Activated CD4-positive, alpha-beta T cell treated with anti-CD3 and anti-CD28 coated beads, Interleukin-2, amount 50 U/mL, for 4 hours (primary cell): ENCODE measurements around the gene IZUMO1R.
"Not testable (repeated sequence)": the region's sequence is repeated elsewhere in the genome, so short reads cannot be mapped to it uniquely, and the experiment has no call there.

Experiments
- DNase-seq, 2 experiments: peaks; one replicate each; pipeline ENCODE4 v3.0.0-alpha.2; 2020

IZUMO1R gene

DNA sequence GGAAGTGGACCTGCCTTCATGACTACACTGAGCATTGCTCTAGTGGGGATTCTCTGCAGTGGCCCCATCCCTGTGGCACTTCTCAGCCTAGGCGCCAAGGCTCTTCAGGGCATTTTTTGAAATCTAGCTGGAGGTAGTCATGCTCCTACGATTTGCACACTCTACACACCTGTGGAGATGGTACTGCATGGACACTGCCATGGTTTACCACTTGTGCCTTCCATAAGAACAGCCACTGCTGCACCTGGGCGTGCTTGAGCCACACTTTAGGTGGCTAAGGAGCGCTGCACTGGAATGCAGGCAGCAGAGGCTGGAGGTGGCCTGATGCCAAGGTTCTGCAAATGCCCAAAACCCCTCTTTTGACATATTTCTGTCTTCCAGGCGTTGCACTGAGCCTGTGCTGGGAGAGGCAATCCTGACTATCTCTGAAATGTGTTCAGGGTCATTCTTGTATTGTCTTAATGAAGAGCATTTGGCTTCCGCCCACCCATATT, 24.3 kb downstream of the IZUMO1R start:
- no peak for DNase-seq

DNA sequence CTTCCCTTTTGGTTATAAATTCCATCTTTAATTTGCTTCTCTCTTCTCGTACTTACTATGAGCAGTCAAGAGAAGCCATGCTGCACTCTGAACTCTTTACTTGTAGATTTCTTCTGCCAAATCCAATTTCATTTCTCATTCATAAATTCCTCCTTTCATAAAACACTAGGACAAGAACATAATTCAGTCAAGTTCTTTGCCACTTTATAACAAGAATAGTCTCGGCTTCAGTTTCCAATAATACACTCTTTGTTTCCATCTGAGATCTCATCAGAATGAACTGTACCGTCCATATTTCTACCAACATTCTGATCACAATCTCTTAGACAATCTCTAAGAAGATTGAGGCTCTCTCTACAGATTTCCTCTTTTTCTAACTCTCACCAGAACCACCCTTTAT, 25.1 kb downstream of the IZUMO1R start:
- no peak for DNase-seq

DNA sequence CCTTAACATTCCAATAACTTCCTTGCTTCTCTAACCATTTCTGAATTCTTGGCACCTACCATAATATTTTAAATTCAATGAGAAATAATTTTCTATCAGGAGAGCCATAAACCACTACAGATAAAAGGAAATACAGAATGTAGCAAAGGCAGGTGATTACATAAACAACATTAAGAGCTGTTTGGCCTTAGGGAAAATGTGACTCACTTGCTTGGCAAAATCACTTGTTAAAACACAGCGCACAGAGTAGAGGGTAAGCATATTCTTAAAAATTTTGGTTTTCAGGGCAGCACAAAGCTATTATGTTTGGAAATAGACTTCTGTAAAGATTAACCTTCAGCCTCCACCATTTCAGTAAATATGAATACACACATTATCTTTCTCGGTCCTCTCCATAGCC, 26.4 kb downstream of the IZUMO1R start:
- DNase-seq: no peak

DNA sequence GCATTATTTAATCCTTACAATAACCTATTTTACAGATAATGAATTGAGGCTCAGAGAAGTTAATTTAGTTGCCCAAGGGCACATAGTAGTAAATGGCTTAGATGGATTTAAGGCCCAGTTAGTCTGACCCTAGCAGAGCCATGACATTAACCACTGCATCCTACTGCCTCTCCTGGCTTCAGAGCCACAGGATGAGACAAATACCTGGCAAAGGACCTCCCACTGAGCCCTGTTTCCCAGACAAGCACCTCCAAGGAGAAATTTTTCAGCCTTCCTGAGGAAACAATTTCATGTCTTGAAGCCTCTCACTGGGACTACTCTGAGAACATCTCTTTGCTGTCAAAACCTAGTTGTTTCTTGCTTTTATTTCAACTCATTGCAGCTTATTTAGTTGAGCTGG, 28.4 kb downstream of the IZUMO1R start:
- DNase-seq: no peak

DNA sequence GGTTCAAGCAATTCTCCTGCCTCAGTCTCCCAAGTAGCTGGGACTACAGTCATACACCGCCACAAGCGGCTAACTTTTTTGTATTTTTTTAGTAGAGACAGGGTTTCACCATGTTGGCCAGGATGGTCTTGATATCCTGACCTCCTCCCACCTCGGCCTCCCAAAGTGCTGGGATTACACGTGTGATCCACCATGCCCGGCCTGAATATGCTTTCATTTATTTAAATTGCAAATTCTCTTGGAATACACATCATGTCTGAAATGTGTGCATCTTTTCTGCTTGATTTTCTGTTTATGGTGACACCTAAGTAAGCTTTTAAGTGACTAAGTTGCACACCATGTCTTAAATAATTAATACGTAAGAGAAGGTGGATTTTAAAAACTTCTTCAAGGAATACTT, 31.7 kb downstream of the IZUMO1R start:
- no peak for DNase-seq

DNA sequence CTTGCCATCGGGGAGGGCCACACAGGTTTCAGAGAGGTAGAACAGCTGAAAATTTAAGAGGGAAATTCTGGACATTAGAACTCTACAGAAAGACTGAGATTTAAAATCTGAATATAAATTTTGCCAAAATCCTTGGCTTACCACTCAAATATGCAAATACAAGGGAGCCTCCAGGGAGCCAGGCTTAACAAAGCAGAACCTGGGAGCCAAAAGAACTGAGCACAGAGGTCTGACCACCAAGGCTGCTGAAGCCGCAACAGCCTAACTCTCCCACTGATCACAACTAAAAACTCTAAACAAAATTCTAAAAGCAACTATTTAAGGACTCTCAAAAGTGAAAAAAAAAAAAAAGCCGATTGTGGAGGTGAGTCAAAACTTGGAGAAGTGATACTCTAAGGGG, 34.3 kb downstream of the IZUMO1R start:
- DNase-seq: no peak

DNA sequence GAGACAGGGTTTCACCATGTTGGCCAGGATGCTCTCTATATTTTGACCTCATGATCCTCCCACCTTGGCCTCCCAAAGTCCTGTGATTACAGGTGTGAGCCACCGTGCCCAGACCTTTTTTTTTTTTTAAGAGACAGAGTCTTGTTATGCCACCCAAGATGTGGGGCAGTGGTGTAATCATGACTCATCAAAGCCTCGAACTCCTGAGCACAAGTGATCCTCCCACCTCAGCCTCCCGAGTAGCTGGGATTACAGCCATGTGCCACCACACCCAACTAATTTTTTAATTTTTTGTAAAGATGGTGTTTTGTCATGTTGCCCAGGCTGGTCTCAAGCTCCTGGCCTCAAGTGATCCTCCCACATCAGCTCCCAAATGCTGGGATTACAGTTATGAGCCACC, 37.9 kb downstream of the IZUMO1R start:
- no peak for DNase-seq

DNA sequence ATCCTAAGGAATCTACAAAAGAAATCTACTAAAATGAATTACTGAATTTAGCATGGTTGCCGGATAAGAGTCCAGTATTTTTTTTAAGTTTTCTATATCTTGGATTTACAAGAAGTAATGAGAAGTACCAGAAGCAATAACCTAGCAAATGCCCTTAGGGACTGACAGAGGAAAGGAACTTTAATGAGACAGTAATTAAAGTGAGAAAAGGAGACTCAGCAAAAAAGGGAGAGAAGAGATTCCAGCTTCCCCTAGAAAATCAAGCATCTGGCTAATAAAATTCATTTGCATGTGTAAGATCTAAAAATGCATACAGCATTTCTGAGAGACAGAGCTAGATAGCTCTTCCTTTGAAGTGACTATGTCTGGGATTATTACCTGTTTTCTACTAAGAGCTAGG, 39.1 kb downstream of the IZUMO1R start:
- no peak for DNase-seq

DNA sequence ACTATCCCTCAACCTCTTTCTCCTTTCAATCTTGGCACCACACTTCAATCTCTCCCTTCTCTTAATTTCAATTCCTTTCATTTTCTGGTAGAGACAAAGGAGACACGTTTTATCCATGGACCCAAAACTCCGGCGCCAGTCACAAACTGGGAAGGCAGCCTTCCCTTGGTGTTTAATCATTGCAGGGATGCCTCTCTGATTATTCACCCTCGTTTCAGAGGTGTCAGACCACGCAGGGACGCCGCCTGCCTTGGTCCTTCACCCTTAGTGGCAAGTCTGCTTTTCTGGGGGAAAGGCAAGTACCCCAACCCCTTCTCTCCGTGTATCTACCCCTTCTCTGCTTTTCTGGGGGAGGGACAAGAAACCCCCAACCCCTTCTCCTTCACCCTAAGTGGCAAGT, 41.9 kb downstream of the IZUMO1R start:
- not testable (repeated sequence) for DNase-seq

DNA sequence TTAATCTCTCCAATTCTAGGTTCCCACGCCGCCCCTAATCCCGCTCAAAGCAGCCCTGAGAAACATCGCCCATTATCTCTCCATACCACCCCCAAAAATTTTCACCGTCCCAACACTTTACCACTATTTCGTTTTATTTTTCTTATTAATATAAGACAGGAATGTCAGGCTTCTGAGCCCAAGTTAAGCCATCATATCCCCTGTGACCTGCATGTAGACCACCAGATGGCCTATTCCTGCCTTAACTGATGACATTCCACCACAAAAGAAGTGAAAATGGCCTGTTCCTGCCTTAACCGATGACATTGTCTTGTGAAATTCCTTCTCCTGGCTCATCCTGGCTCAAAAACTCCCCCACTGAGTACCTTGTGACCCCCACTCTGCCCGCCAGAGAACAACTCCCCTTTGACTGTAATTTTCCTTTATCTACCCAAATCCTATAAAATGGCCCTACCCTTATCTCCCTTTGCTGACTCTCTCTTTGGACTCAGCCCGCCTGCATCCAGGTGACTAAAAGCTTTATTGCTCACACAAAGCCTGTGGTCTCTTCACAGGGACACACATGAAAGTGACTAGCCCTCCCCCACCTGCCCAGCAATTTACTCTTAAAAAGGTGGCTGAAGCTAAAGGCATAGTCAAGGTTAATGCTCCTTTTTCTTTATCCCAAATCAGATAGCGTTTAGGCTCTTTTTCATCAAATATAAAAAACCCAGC, 46.6 kb downstream of the IZUMO1R start:
- not testable (repeated sequence) for DNase-seq
